ENCODE data around the gene MAPK12.
"Not testable (repeated sequence)": the region's sequence is repeated elsewhere in the genome, so short reads cannot be mapped to it uniquely, and the experiment has no call there.

- not testable (repeated sequence) for TF ChIP-seq CTCF, EP300, POLR2A (IDR thresholded peaks at IDR 0.05)
Measured at GRCh38 chr22:50273781-50274180, 12.3 kb upstream of the MAPK12 start.
